LNCAP (cell line): Measurements from ENCODE around the gene CRISPLD2.

ENCODE experiments used
- TF ChIP-seq, protein P1 (sequence below): fragments of 450-650 bp; IDR thresholded peaks from 2 replicates; pipeline ENCODE4 v1.5.1; 2017; ENCODE audit warnings: mild to moderate bottlenecking

The CRISPLD2 gene

DNA sequence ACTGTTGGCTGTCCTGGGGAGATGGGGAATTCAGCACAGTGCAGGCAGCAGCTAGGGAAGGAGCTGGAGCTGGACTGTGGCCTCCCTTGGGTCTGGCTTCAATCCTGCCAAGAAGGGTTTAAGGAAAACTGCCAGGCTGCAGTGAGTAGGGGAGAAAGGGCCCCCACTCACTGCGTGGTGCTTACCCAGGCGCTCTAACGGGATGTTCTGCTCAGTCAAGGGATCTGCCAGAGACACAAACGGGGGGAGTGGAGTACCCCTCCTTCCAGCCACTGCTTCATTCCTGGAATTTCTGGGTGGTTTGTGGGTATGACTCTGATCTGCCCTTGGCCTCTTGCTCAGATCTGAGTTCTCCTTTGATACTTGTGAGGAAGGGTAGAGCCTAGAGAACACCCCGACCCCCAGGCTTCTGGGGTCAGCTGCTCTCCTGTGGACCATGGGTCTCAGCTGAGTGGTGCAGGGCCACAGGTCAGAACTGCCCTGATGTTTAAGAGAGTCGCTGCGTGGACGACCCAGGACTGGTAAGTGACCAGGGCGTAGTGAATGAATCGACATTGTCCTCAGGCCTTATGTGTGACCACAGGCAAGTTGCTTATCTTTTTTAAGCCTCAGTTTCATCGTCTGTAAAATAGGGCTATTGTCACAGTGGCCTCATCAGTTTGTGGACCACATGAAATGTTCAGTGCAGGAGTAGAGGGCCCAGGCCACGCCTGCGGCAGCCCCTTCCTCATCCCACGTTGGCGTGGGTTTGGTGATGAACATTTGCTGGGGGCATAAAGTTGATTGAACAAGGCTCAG lies 9.6 kb downstream of the CRISPLD2 start:
- TF ChIP-seq, protein P1, sequence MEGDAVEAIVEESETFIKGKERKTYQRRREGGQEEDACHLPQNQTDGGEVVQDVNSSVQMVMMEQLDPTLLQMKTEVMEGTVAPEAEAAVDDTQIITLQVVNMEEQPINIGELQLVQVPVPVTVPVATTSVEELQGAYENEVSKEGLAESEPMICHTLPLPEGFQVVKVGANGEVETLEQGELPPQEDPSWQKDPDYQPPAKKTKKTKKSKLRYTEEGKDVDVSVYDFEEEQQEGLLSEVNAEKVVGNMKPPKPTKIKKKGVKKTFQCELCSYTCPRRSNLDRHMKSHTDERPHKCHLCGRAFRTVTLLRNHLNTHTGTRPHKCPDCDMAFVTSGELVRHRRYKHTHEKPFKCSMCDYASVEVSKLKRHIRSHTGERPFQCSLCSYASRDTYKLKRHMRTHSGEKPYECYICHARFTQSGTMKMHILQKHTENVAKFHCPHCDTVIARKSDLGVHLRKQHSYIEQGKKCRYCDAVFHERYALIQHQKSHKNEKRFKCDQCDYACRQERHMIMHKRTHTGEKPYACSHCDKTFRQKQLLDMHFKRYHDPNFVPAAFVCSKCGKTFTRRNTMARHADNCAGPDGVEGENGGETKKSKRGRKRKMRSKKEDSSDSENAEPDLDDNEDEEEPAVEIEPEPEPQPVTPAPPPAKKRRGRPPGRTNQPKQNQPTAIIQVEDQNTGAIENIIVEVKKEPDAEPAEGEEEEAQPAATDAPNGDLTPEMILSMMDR, result no peak

DNA sequence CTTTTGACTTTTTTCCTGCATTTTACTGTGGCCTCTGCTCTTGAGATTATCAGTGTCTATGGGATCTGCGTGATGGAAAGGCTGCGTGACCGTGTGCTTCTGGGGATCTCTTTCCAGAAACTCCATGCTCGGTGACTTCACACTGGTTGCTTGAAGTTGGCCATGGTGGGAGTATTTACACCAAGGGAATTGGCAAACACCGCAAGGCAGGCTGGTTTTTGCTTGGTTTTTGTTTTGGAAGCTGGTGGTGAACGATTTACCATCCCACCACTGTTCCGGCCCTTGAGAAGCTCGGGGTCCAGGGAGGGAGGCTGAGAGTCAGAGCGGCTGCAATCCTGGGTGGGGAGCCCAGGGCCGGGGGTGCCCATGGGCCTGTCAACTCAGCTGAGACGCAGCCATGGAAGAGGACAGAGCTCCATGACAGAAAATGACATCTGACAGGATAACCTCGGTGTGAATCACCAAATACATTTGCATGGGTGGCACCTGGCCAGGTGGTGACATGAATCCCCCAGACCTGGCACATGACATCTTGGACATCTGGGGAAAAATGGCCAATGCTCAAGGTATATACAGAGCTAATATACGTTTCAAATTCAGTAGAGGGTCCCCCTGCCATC lies 11.1 kb downstream of the CRISPLD2 start:
- TF ChIP-seq, protein P1, result no peak

DNA sequence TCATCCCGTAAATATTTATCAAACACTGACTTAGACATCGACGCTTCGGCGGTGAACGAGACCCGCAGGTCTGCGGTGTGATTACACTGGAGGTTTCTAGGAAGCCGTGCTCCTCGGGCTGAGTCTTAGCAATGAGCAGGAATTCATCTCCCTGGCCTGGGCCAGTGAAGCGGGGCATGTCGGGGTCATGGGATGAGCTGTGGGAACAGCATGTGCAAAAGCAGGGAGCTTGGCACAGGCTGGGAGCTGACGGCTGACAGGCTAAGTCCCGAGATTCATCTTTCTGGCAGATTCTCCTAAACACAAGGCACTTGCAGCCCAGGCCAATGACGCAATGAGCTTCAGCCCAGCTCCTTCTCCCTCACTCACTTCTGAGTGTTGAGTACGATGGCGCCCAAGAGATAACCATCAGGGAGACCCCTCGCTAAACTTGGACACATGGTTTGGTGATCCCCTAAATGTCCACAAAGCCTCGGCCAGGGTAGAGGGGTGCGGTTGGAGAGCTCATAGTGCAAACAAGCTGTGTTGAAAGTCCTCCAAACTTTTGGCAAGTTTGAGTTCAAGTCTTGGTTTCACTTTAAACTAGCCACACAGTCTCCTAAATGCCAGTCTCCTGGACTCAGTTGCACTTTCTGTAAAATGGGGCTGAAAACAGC lies 12.8 kb downstream of the CRISPLD2 start:
- TF ChIP-seq, protein P1, result no peak

DNA sequence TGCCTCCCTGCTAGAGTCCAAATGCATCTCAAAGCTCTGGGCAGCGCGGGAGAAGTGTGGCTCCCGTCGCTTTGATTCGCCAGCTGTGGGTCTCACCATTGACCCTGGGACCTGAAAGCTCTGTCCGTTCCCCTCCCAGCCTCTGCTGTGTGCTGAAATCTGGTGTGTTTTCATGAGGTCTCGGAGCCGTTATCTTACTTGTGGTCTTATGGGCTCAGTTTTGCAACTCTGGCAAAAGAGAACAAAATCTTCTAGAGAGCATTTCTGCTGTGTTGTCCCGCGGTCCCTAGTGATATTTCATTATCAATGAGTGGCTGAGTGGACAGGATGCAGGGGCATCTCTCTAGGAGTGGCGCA lies 13.3 kb downstream of the CRISPLD2 start:
- TF ChIP-seq, protein P1, result no peak

DNA sequence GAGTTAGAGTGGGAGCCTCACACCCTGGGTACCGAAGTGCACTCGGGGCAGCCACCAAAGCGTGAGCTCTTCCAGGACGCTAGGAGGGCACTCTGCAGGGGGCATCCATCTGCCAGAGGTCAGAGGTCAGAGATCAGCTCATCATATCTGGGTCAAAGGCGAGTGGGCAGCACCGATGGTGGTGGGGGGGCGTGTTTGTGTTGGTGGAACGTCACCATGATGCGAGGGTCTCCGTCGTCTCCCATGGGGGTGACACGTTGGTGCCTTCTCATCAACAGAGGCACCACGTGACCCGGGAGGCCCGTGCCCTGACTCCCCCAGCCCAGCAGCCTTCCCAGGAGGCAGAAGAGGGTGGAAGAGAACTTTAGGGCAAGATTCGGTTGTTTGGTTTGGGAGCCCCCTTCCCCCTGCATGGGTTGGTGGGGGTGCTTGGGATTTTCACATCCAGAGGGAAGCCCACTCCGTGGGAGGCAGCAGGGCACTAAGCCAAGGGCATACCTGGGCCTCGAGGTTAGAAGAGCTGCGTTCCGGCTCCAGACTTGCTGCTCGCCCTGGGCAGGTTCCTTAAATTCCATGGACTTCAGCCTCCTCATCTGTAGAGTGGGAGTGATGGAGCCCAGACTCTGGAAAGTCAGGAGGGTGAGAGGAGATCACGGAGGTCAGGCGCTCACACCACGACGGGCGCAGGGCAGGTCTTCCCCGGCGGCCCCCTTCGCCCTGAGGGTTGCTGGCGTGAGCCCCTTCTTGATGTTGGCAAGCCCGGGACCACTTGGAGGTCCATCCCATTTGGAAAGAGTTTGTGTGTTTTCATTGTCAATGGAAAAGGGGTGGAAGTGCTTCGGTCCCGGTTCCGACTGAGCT lies 14.0 kb downstream of the CRISPLD2 start:
- TF ChIP-seq, protein P1, result no peak

DNA sequence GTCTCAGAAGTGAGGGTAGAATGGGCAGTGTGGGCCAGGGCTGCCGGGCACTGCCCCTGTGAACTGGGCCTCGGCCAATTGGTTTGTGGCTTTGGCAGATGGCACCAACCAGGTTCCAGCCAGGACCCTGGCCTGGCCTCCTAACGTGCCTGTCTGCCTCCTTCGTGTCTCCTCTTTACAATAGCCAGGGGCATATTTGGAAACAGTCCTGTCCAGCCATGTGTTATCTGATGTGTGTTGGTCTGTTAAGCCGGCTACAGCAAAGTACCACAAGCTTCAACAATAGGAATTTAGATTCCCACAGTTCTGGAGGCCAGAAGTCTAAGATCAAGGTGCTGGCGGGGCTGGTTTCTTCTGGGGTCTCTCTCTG lies 14.6 kb downstream of the CRISPLD2 start:
- TF ChIP-seq, protein P1, result no peak

DNA sequence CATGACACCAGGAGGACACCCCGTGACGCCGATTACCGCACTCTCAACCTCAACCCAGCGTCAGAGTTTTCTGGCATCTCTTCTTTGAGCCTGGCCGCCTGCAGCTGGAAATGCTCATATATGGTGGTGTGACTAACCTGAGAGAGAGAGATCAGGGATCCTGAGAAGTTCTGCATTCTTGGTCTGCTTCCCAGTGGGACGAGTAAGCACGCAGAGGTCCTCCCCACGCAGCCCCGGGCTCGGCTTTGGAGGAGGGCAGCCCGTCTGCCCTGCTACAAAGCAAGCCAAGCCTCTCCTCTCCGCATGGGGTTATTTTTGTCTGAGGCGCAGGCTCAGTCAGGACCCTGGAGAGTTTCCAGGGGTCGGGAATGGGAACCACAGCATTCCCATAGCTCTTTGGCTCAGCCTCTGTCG lies 16.5 kb downstream of the CRISPLD2 start:
- TF ChIP-seq, protein P1, result no peak
